Stimulated activated CD4-positive, alpha-beta T cell treated with anti-CD3 and anti-CD28 coated beads, TNF-alpha, amount 100 ng/mL, for 48 hours (primary cell): Measurements from ENCODE around the gene CYBC1.
A peak's percentile ranks its signal among the peaks of the same experiment; 100 is the strongest.
"Not testable (repeated sequence)": the region's sequence is repeated elsewhere in the genome, so short reads cannot be mapped to it uniquely, and the experiment has no call there.

Experiments used
- DNase-seq, 3 donors: peaks; one replicate each; pipeline ENCODE4 v3.0.0-alpha.2; 2020; ENCODE audit warnings: low read depth in 3 of 3

The CYBC1 gene

GRCh38 chr17:82434216-82434565 is 16.4 kb downstream of the CYBC1 start:
- DNase-seq, result no peak

GRCh38 chr17:82433560-82434215 is 16.9 kb downstream of the CYBC1 start:
- no peak for DNase-seq

- DNase-seq, result no peak
These were observed 18.5 kb downstream of the CYBC1 start for GRCh38 chr17:82432017-82432416.

GRCh38 chr17:82429824-82430223 is 20.7 kb downstream of the CYBC1 start:
- no peak for DNase-seq

GRCh38 chr17:82428546-82428945 is 22.0 kb downstream of the CYBC1 start:
- DNase-seq, result no peak

GRCh38 chr17:82424863-82425159 is 25.7 kb downstream of the CYBC1 start:
- DNase-seq, result no peak

GRCh38 chr17:82424001-82424862 is 26.3 kb downstream of the CYBC1 start:
- DNase-seq, result peak; percentile 37 to 53 (median 48)

GRCh38 chr17:82419540-82419939 is 31.0 kb downstream of the CYBC1 start:
- no peak for DNase-seq

GRCh38 chr17:82418001-82418986 is 32.3 kb downstream of the CYBC1 start, which contains the start of the genes HEXD and OGFOD3:
HEXD (plus strand) TSS chr17:82418347; CDS start chr17:82419800, 1,453 bp downstream.
OGFOD3 (minus strand) TSS chr17:82418586; CDS start chr17:82418485, 101 bp downstream.
- peak; percentile 62 to 78 (median 66) for DNase-seq

GRCh38 chr17:82416771-82417170 is 33.8 kb downstream of the CYBC1 start:
- no peak for DNase-seq

- DNase-seq, result no peak
These were observed 34.3 kb downstream of the CYBC1 start for GRCh38 chr17:82416264-82416663.

- no peak for DNase-seq
These were observed 34.8 kb downstream of the CYBC1 start for GRCh38 chr17:82415786-82416185.

GRCh38 chr17:82415336-82415735 is 35.2 kb downstream of the CYBC1 start:
- DNase-seq, result no peak

- DNase-seq, result peak; percentile 48 to 77 (median 54)
These were observed 35.8 kb downstream of the CYBC1 start for GRCh38 chr17:82414548-82415281.

- DNase-seq, result no peak
These were observed 37.7 kb downstream of the CYBC1 start for GRCh38 chr17:82412535-82413520.

GRCh38 chr17:82412081-82412480 is 38.5 kb downstream of the CYBC1 start:
- not testable (repeated sequence) for DNase-seq

- DNase-seq, result no peak
These were observed 39.0 kb downstream of the CYBC1 start for GRCh38 chr17:82411396-82412053.

- no peak for DNase-seq
These were observed 40.4 kb downstream of the CYBC1 start for GRCh38 chr17:82410014-82410716.

- no peak for DNase-seq
These were observed 41.6 kb downstream of the CYBC1 start for GRCh38 chr17:82408938-82409318.
